Chondrocyte (in vitro differentiated cells): ENCODE results near the gene CAVIN3. TPM values are rescaled to one million over a fixed set of nuclear protein-coding genes. Genes with fewer than 3 reads are reported as not detected.
A peak's percentile ranks its signal among the peaks of the same experiment; 100 is the strongest.

Experiments used
- DNase-seq: peaks from one replicate; pipeline ENCODE4 v3.0.0; 2021; ENCODE audit warnings: mixed read lengths, low spot score
- H3K27ac Mint-ChIP-seq: one replicate; pipeline ENCODE4 v1.8.0; 2021; ENCODE audit warnings: mild to moderate bottlenecking, moderate library complexity, mixed read lengths; ENCODE audit not compliant: unreplicated experiment
- H3K27me3 Mint-ChIP-seq: 2 replicates; pipeline ENCODE4 v1.8.0; 2021; ENCODE audit warnings: low read depth, mixed read lengths
- H3K36me3 Mint-ChIP-seq: 2 replicates; pipeline ENCODE4 v1.8.0; 2021; ENCODE audit warnings: low read depth, mixed read lengths
- H3K4me1 Mint-ChIP-seq: 2 replicates; pipeline ENCODE4 v1.8.0; 2021; ENCODE audit warnings: low read depth, mild to moderate bottlenecking, mixed read lengths
- H3K4me3 Mint-ChIP-seq: one replicate; pipeline ENCODE4 v1.8.0; 2021; ENCODE audit warnings: mild to moderate bottlenecking, moderate library complexity, mixed read lengths; ENCODE audit not compliant: unreplicated experiment
- H3K9me3 Mint-ChIP-seq: 2 replicates; pipeline ENCODE4 v1.8.0; 2021; ENCODE audit warnings: low read depth, mixed read lengths
- CTCF ChIP-seq: fragments of 200-600 bp; sonication (generic); IDR thresholded peaks from 2 replicates; pipeline ENCODE4 v1.5.0; 2021; ENCODE audit warnings: antibody characterized with exemption, mild to moderate bottlenecking, moderate library complexity
- total RNA-seq: library from RNA; stranded (reverse); gene quantifications from 3 replicates; pipeline ENCODE4 v1.2.1, GENCODE V29; 2021

The CAVIN3 gene
- total RNA-seq, 1 donor from 2014 or later, result 123 TPM

GRCh38 chr11:6319001-6319703 is 1.1 kb downstream of the CAVIN3 start:
- Mint-ChIP-seq H3K9me3 (no peaks in the 10 kb centered on the region), H3K27ac (peak overlapping the region; percentile 99), H3K27me3 (no peaks in the 10 kb centered on the region), H3K4me3 (peak overlapping the region; percentile 87), H3K36me3 (peaks cover 6% of the 10 kb centered on the region), H3K4me1 (peaks cover 45% of the 10 kb centered on the region)
- no peak for DNase-seq
- TF ChIP-seq CTCF, result peak; percentile 33

DNA sequence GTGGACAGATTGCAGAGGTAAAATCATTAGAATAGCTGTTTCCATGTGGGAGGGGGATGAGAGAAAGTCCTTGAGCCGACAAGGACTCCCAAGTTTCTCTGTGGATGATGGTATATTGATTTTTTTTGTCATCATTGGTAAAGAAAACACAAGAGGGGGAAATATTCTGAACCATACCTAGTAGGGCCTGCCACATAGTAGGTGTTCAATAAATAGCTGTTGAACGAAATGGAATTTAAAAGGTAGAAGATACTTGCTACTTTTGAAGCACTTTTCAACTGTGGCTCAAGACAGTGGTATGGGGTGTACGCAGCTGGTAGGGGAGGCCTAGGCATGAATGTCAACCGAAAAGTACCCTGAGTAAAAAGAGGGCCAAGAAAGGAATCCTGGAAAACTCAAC is 2.1 kb downstream of the CAVIN3 start:
- Mint-ChIP-seq H3K4me1 (peaks cover 45% of the 10 kb centered on the region), H3K4me3 (peak overlapping the region; percentile 87)

GRCh38 chr11:6315811-6316425 is 4.4 kb downstream of the CAVIN3 start:
- no peak for DNase-seq
- H3K4me3 Mint-ChIP-seq, result no peak overlapping the region
- no peak overlapping the region for H3K27ac Mint-ChIP-seq
- peak; percentile 87 for TF ChIP-seq CTCF
- H3K36me3 Mint-ChIP-seq, result peaks cover 6% of the 10 kb centered on the region
- H3K9me3 Mint-ChIP-seq, result no peaks in the 10 kb centered on the region
- H3K4me1 Mint-ChIP-seq, result peaks cover 28% of the 10 kb centered on the region
- peaks cover 6% of the 10 kb centered on the region for H3K27me3 Mint-ChIP-seq

More for the DNA sequence above, 2.1 kb downstream of the CAVIN3 start:
- peaks cover 4% of the 10 kb centered on the region for H3K27me3 Mint-ChIP-seq
- H3K9me3 Mint-ChIP-seq, result no peaks in the 10 kb centered on the region
- TF ChIP-seq CTCF, result no peak
- H3K36me3 Mint-ChIP-seq, result peaks cover 6% of the 10 kb centered on the region
- no peak for DNase-seq
- peak overlapping the region; percentile 85 for H3K27ac Mint-ChIP-seq

DNA sequence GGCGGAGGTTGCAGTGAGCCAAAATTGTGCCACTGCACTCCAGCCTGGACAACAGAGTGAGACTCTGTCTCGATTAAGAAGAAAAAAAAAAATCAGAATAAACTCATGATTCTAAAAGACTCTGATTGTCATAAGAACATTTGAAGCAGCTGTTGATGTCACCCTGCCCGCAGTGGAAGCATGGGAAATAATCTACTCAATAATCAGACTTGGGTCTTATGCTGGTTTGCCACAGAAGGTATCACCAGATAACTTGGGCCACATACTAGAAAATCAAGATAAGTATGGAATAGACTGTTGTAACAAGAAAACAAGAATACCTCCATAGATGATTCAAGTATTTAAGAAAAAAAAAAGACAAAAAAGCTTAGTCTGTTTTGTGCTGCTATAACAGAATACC is 8.2 kb downstream of the CAVIN3 start:
- Mint-ChIP-seq H3K4me1 (peaks cover 6% of the 10 kb centered on the region), H3K9me3 (no peaks in the 10 kb centered on the region), H3K27ac (no peak overlapping the region), H3K36me3 (no peaks in the 10 kb centered on the region), H3K4me3 (no peak overlapping the region), H3K27me3 (peaks cover 16% of the 10 kb centered on the region)
- DNase-seq, result no peak
- TF ChIP-seq CTCF, result no peak

GRCh38 chr11:6307876-6308275 is 12.4 kb downstream of the CAVIN3 start:
- Mint-ChIP-seq H3K4me3 (no peak overlapping the region), H3K4me1 (no peaks in the 10 kb centered on the region), H3K27me3 (peaks cover 34% of the 10 kb centered on the region), H3K27ac (no peak overlapping the region), H3K9me3 (no peaks in the 10 kb centered on the region), H3K36me3 (no peaks in the 10 kb centered on the region)
- DNase-seq, result no peak
- TF ChIP-seq CTCF, result no peak
